Measurements from ENCODE around the gene PRUNE1.
A peak's percentile ranks its signal among the peaks of the same experiment; 100 is the strongest.

DNA sequence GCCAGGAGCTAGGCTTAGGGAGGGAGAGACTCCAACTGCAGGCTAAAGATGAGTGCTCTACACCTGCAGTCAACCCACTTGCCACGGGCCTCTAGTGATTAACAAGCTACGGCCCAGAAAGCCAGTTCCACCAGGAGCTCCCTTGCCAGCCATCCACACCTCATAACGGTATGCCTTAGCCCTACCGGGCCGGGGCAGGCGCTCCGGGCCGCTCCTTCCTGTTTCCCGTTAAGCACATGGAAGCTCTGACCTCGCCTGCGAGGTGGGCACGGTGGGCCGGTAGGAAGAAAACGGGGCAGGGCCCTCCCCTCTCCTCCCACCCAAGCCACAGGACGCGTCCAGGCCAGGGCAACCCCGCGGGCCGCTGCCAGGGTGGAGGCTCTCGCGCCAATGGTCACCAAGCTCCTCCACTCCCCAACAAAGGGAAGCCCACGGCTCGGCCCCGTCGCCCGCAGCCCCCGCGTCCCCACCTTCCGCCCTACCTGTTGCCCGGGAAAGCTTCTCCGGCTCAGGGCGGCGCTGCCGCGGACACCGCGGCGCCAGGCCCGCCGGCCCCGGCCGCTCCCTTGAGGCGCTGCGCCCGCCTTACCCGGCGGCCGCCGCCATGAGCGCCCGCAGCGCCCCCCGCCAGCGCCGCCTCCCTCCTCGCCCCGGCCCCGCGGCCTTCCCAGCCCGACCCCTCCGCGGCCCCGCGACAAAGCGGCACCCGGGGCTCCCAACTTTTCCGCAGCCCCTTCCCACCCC lies 34.2 kb upstream of the PRUNE1 start:
- TF ChIP-seq CEBPB (IDR thresholded peaks at IDR 0.05) (no peak), EP300 (IDR thresholded peaks at IDR 0.05; ENCODE audit: borderline replicate concordance) (no peak), TAF1 (IDR thresholded peaks at IDR 0.05; ENCODE audit: low read depth) (no peak), MAX (IDR thresholded peaks at IDR 0.05) (peak; percentile 48), TCF12 (IDR thresholded peaks at IDR 0.05; ENCODE audit: low read depth) (no peak; the same call in 1 of the 2 replicates), RAD21 (IDR thresholded peaks at IDR 0.05; ENCODE audit: low read depth) (no peak), NFIC (IDR thresholded peaks at IDR 0.05) (no peak)

All from Ishikawa (cell line).